Keratinocyte (primary cell): ENCODE results near the gene DHFR2. TPM values are rescaled to one million over a fixed set of nuclear protein-coding genes. Genes with fewer than 3 reads are reported as not detected.

Experiments
- DNase-seq: peaks from one replicate; pipeline ENCODE4 v3.0.0-alpha.2; 2011; ENCODE audit warnings: low read depth, missing footprints, low spot score
- FAIRE-seq: peaks from 2 replicates; lab custom pipeline; 2011; peaks lifted over from hg19 to GRCh38; lab: Jason Lieb, UNC
- H2AFZ ChIP-seq: 2 replicates; pipeline ENCODE4 v1.6.0; 2012; ENCODE audit warnings: low read length, control low read depth, inconsistent platforms; ENCODE audit not compliant: control insufficient read depth
- H3K27ac ChIP-seq: 2 replicates; pipeline ENCODE4 v1.5.1; 2011; ENCODE audit warnings: low read length; ENCODE audit not compliant: control insufficient read depth, insufficient read depth
- H3K27me3 ChIP-seq: 3 replicates; pipeline ENCODE4 v1.6.0; 2011; ENCODE audit warnings: low read length; ENCODE audit not compliant: control insufficient read depth, insufficient read depth; ENCODE audit errors: extremely low read depth
- H3K36me3 ChIP-seq, 2 experiments: 2 replicates in 1 of 2; 3 replicates in 1 of 2; pipeline ENCODE4 v1.5.1; 2011; ENCODE audit warnings: low read length in 2 of 2, mild to moderate bottlenecking in 1 of 2; ENCODE audit not compliant: control insufficient read depth in 2 of 2, insufficient read depth in 2 of 2; ENCODE audit errors: extremely low read depth in 1 of 2
- H3K4me1 ChIP-seq: 3 replicates; pipeline ENCODE4 v1.5.1; 2011; ENCODE audit warnings: low read length; ENCODE audit not compliant: control insufficient read depth, insufficient read depth; ENCODE audit errors: extremely low read depth
- H3K4me2 ChIP-seq: 3 replicates; pipeline ENCODE4 v1.6.0; 2011; ENCODE audit warnings: low read depth, low read length; ENCODE audit not compliant: control insufficient read depth, insufficient read depth; ENCODE audit errors: extremely low read depth
- H3K4me3 ChIP-seq, 3 experiments: fragments of 200-600 bp in 1 of 3; sonication (generic) in 1 of 3; 2 replicates in 2 of 3; 3 replicates in 1 of 3; pipeline ENCODE4 v1.5.1; 2011 to 2016; ENCODE audit warnings: low read length in 3 of 3, mild to moderate bottlenecking in 3 of 3, control low read depth in 2 of 3, inconsistent platforms in 1 of 3, low read depth in 1 of 3, mixed read lengths in 1 of 3, mixed run types in 1 of 3, moderate library complexity in 1 of 3; ENCODE audit not compliant: control insufficient read depth in 2 of 3, insufficient read depth in 2 of 3; ENCODE audit errors: extremely low read depth in 1 of 3
- H3K79me2 ChIP-seq: 2 replicates; pipeline ENCODE4 v1.6.0; 2012; ENCODE audit warnings: low read length; ENCODE audit not compliant: control insufficient read depth, insufficient read depth
- H3K9ac ChIP-seq: 3 replicates; pipeline ENCODE4 v1.6.0; 2011; ENCODE audit warnings: low read length; ENCODE audit not compliant: control insufficient read depth, insufficient read depth; ENCODE audit errors: extremely low read depth
- H3K9me1 ChIP-seq: 3 replicates; pipeline ENCODE4 v1.6.0; 2011; ENCODE audit warnings: low read length; ENCODE audit not compliant: control insufficient read depth, insufficient read depth; ENCODE audit errors: extremely low read depth
- H3K9me3 ChIP-seq: 2 replicates; pipeline ENCODE4 v1.5.1; 2012; ENCODE audit warnings: low read depth, low read length; ENCODE audit not compliant: control insufficient read depth
- H4K20me1 ChIP-seq: 3 replicates; pipeline ENCODE4 v1.6.0; 2011; ENCODE audit warnings: low read length; ENCODE audit not compliant: control insufficient read depth, insufficient read depth; ENCODE audit errors: extremely low read depth
- CTCF ChIP-seq, 3 experiments: IDR thresholded peaks in 1 of 3; conservative IDR thresholded peaks in 1 of 3; optimal IDR thresholded peaks in 1 of 3; 2 replicates in 2 of 3; 3 replicates in 1 of 3; pipeline versions ENCODE3 to v1.5.1; 2011; ENCODE audit warnings: low read length in 3 of 3, mild to moderate bottlenecking in 3 of 3, moderate library complexity in 2 of 3, control low read depth in 1 of 3, inconsistent platforms in 1 of 3; ENCODE audit not compliant: insufficient read depth in 2 of 3; ENCODE audit errors: extremely low read depth in 1 of 3
- EZH2 ChIP-seq: IDR thresholded peaks from one replicate; pipeline ENCODE4 v1.6.1; 2012; ENCODE audit warnings: inconsistent platforms, mild to moderate bottlenecking, low read length, moderate library complexity
- dilution Hi-C: fragments of 300-500 bp; cut with MboI; formaldehyde crosslinking; loops from one replicate; pipeline ENCODE4 v1.7.0; 2020; ENCODE audit warnings: low sequenced_read_pairs; ENCODE audit not compliant: extremely low pct_ligation_motif_present
- polyA plus RNA-seq, 5 experiments: library from polyadenylated mRNA; depleted of rRNA in 3 of 5; stranded (reverse) in 3 of 5; stranded (forward) in 1 of 5; unstranded in 1 of 5; fragments of >200 nt; gene quantifications; 1 replicate in 1 of 5; 2 replicates in 3 of 5; 3 replicates in 1 of 5; pipeline versions ENCODE4 v1.2.1 to v1.2.3, GENCODE V29; 2011 to 2012; ENCODE audit warnings: missing spikeins in 2 of 5, low read depth in 1 of 5, low replicate concordance in 1 of 5

The DHFR2 gene
- polyA plus RNA-seq, 1 donor (not counting 4 experiments of a cell fraction or from before 2014, with no cell fraction given), result 3.6 TPM

GRCh38 chr3:94024385-94024784 lies 38.3 kb downstream of the DHFR2 start:
- H4K20me1 ChIP-seq, result no peaks in the 10 kb centered on the region
- H3K36me3 ChIP-seq, result no peaks in the 10 kb centered on the region
- H3K4me2 ChIP-seq, result no peak overlapping the region
- dilution Hi-C loops, result no loop called here
- no peaks in the 10 kb centered on the region for H3K9me1 ChIP-seq
- no peak overlapping the region for H3K27ac ChIP-seq
- H3K79me2 ChIP-seq, result no peaks in the 10 kb centered on the region
- no peaks in the 10 kb centered on the region for H3K4me1 ChIP-seq
- DNase-seq (no peak), FAIRE-seq (no peak)
- H3K9ac ChIP-seq, result no peak overlapping the region
- no peak overlapping the region for H3K4me3 ChIP-seq
- no peaks in the 10 kb centered on the region for H3K27me3 ChIP-seq
- TF ChIP-seq EZH2, result no peak
- TF ChIP-seq CTCF (optimal IDR thresholded peaks at IDR 0.05 in 1 of 3, IDR thresholded peaks at IDR 0.05 in 1 of 3, conservative IDR thresholded peaks at IDR 0.05 in 1 of 3; ENCODE audit: extremely low read depth in 1 of 3, insufficient read depth in 2 of 3, low read length in 3 of 3), result no peak
- H3K9me3 ChIP-seq, result no peaks in the 10 kb centered on the region
- no peak overlapping the region for H2AFZ ChIP-seq

GRCh38 chr3:94020293-94020692 lies 42.4 kb downstream of the DHFR2 start:
- Histone ChIP-seq H3K9me3 (no peaks in the 10 kb centered on the region), H4K20me1 (no peaks in the 10 kb centered on the region), H2AFZ (no peak overlapping the region), H3K4me3 (no peak overlapping the region), H3K79me2 (no peaks in the 10 kb centered on the region), H3K4me1 (no peaks in the 10 kb centered on the region), H3K36me3 (no peaks in the 10 kb centered on the region), H3K9me1 (no peaks in the 10 kb centered on the region), H3K27me3 (no peaks in the 10 kb centered on the region), H3K9ac (no peak overlapping the region), H3K4me2 (no peak overlapping the region), H3K27ac (no peak overlapping the region)
- FAIRE-seq (no peak), DNase-seq (no peak)
- dilution Hi-C loops, result no loop called here
- TF ChIP-seq CTCF (optimal IDR thresholded peaks at IDR 0.05 in 1 of 3, IDR thresholded peaks at IDR 0.05 in 1 of 3, conservative IDR thresholded peaks at IDR 0.05 in 1 of 3; ENCODE audit: extremely low read depth in 1 of 3, insufficient read depth in 2 of 3, low read length in 3 of 3) (no peak), EZH2 (no peak)
